GM21576 (cell line): ENCODE results near the gene PDX1.

ENCODE experiments used
- ATAC-seq: cut with Tn5 transposase; IDR thresholded peaks from one replicate; pipeline ENCODE4 v1.9.1; 2021; ENCODE audit warnings: mild to moderate bottlenecking, moderate library complexity; ENCODE audit not compliant: unreplicated experiment

Gene PDX1

DNA sequence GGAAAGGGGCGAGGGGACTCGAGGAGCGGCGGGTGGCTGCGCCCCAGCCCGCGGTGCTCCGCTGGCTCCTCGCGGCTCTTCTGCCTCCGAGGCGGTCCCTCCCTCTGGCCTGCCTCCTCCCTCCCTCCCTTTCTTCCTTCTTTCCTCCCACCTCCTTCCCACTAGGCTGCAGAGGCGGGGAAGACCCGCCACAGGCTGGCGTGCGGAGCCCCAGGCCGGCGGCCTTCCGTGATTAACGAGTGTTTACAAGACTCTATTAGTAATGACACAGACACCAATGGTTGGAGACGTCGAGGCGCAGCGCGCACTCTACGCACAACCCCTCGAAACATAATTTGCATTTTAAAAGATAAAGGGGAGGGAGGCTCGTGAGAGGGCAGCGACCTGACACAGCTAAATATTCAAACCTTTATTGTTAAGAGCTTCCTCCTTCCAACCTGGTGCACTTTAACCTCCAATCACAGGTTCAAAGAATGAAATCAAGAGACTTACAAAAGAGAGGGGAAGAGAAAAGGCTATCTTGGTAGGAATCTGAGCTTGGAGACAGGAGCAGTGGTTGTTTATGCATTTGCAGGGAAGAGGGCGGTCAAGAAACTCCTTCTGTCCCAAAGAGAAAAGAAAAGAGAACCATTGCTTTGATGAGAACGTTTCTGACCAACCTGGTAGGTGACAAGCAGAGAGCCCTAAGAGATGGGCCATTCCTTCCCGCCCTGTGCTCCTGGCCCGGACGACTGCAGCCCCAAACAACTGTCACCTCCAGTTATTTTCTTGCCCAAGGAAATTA lies 49.5 kb downstream of the PDX1 start, which contains the start of gene CDX2:
Gene CDX2 (minus strand): TSS at position 234 of the 784 bp plus-strand sequence. CDS start 309 bp downstream, outside the sequence.
- no peak for ATAC-seq

DNA sequence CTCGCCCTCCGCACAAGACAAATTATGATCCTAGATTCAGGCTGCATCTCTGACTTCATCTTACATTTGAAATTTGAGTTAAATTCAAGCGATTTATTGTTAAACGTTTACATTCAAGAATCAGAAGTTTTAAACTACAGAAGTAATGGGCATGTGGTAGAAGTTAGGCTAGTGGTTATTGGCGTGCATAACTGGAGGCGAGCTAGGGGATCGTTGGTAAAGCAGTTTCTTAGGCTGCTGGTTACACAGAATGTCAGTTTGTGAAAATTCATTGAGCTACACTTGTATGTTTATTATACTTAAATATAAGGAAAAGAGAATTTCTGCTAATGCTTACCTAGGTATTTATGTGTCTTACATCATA lies 50.0 kb downstream of the PDX1 start:
- no peak for ATAC-seq

DNA sequence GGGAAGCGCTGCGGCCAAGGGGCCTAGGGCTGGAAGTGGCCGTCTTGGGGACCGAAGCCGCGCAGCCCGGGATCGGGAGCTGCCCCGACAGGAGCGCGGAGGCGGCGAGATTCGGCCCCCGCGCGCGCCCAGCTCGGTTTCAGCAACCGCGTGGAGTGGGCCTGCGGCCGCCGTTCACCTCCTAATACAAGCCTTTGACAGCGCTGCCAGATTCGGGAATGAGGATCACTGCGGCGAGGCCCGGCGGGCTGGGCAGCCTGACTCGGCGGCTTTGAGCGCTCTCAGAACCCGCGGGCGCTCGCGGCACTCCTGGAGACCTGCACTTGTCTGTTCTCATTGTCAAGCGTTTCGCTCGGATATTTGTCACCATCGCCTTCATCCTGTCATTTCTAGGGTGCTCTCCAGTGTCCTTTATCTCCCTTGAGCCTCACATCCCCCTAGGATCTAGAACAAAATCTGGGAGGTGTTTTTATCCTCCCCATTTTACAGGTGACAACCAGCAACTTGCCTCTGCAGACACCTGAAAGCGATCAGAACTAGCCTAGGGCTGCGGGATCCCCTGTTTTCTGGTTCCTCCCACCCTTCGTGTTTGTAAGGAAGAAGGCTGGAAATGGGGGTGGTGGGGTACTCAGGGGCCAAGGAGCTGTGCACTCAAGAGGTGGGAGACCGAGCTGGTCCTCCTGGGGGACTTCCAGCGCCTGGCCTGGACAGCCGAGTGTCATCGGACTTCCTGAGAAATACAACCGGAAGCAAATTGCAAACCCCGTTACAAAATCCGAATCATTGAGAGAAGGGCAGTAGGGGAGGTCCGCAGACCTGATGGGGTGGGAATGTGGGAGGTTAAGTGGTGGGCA lies 50.8 kb downstream of the PDX1 start:
- ATAC-seq, result no peak

- no peak for ATAC-seq
Measured at GRCh38 chr13:27971236-27971645, 51.4 kb downstream of the PDX1 start.

- ATAC-seq, result no peak
Measured at GRCh38 chr13:27971776-27972477, 52.1 kb downstream of the PDX1 start.

DNA sequence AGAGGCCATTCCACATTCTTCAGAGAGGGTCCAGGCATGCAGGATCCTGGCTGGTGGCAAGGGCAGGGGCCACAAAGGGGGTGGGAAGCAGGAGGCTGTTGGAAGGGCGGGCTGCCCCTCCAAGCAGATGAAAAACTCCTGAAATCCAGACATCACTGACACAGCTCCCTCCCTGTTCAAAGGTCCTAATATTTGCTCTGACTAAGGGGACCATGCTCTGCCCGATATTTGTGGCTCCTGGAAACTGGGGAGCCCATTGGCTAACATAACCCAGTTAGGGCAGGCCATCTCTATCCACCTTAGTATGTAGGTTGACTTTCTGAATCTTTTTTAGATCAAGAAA lies 52.6 kb downstream of the PDX1 start:
- ATAC-seq, result no peak

- no peak for ATAC-seq
Measured at GRCh38 chr13:27973291-27973690, 53.5 kb downstream of the PDX1 start.

DNA sequence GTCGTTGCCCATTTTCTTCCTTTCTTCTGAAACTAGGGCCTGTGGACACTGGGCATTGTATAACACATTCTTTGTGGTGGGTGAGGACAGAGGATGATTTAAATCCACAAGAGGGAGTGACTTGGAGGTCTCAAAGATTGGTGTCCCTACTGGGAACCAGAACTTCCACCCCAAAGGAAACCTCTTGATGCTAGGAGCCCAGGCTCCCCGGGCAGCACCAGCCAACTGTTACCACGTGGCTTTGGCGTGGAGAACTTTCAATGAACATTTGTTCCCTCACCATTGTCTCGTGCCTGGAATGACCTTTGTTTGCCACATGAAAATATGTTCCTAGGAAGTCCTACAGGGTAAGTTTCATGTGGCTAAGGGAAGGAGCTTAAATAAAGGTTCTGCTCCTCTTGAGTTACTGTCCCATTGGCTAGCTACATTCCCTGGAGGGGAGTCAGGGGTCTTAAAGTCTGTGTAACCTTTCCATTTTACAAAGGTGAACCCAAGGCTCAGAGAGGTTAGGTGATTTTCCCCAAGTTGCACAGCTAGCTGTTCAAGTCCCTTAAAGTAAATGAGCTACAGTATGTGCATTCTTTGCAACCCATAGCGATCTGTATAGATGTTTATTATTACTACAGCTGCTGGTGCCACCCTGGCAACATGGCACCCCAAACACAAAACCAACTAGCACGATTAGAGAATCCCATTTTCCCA lies 54.3 kb downstream of the PDX1 start:
- ATAC-seq, result no peak
